Iris pigment epithelial cell (primary cell): ENCODE results near the gene APH1A.
"Not testable (repeated sequence)": the region's sequence is repeated elsewhere in the genome, so short reads cannot be mapped to it uniquely, and the experiment has no call there.

Experiments
- DNase-seq: peaks from one replicate; pipeline ENCODE4 v3.0.0-alpha.2; 2011; ENCODE audit warnings: low read depth

The APH1A gene

DNA sequence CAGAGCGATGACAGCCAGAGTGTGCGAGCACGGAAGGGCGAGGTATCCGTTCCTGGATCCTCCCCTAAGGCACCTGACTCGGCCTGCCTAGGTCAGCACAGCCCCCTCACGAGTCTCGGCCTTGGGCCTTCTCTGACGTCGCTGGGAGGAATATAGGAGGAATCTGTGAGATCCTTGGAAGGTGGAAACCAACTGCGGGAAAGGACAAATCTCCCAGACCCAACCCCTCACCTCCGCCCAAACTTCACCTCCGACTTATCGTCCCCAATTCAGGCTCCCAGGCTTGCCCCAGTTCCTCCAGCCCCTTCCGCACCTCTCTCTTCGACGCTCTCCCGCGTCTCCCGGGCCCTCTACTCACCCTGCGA is 494 bp downstream of the APH1A start:
- DNase-seq: peak; percentile 31

- DNase-seq: no peak
Measured at GRCh38 chr1:150267896-150268295, 920 bp downstream of the APH1A start.

GRCh38 chr1:150263549-150263948 is 5.3 kb downstream of the APH1A start:
- DNase-seq: no peak

DNA sequence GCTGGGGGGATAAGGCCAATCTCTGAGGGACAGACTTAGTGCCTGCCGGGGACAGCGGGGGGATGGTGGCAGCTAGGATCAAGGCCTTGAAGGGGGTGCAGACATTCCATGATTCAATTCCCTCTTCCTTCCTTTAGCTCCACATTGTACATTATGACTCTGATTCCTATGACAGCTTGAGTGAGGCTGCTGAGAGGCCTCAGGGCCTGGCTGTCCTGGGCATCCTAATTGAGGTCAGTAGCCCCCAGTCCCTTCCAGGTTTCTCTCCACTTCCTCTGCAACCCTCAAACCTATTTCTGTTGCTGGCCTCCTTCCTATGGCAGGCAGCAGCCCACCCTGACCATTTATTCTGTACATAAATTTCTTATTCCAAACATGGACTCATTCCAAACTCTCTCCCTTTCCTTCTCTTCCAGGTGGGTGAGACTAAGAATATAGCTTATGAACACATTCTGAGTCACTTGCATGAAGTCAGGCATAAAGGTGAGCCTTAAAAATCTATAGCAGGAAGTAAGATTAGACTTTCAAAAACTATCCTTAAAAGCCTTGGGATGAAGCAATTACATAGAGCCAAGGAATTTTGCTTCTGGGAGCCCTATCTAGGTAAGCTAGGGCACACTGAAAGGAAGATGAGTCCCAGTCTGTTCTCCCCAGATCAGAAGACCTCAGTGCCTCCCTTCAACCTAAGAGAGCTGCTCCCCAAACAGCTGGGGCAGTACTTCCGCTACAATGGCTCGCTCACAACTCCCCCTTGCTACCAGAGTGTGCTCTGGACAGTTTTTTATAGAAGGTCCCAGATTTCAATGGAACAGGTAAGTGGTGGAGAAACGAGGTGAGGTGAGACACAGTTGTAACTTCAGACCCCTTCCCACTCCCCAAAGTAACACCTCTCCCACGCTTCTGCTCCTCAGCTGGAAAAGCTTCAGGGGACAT is 6.2 kb downstream of the APH1A start:
- no peak for DNase-seq

- DNase-seq: no peak
Measured at GRCh38 chr1:150261367-150261766, 7.4 kb downstream of the APH1A start.

GRCh38 chr1:150259758-150260669 is 8.8 kb downstream of the APH1A start:
- DNase-seq: no peak

GRCh38 chr1:150259217-150259616 is 9.6 kb downstream of the APH1A start:
- no peak for DNase-seq

DNA sequence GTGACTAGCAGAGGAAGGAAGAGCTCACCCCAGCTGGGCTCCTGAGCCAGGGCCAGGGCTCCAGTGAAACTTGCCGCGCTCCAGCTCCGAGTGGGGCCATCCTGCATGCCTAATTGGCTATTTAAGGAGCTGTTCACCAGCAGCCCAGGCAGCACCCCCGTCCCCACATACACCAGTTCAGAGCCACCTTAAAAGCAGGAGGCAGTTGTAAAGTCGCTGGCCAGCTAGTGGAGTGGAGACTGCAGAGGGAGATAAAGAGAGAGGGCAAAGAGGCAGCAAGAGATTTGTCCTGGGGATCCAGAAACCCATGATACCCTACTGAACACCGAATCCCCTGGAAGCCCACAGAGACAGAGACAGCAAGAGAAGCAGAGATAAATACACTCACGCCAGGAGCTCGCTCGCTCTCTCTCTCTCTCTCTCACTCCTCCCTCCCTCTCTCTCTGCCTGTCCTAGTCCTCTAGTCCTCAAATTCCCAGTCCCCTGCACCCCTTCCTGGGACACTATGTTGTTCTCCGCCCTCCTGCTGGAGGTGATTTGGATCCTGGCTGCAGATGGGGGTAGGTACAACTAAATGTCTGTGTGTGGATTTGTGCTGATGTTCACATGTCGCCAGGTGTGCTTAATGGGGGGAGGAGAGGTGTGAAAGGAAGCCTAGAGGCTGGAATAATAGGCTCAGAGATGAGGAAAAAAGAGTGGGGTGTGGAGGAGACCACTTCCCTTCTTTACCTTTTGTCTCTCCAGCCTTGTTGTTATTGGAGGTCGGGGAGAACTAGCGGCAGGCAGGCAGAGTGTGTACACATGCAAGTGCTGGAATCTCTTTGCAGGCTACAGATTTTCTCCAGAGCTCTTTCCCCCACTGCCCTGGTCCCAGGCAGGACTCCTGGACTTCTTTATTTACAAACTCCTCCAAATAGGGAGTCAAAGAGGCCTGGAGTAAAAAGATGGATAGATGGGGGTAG is 10.9 kb downstream of the APH1A start, which contains the start of gene CA14:
Gene CA14 (plus strand): TSS at position 151 of the 962 bp plus-strand sequence. CDS start 355 bp downstream, at position 506.
- DNase-seq: no peak

DNA sequence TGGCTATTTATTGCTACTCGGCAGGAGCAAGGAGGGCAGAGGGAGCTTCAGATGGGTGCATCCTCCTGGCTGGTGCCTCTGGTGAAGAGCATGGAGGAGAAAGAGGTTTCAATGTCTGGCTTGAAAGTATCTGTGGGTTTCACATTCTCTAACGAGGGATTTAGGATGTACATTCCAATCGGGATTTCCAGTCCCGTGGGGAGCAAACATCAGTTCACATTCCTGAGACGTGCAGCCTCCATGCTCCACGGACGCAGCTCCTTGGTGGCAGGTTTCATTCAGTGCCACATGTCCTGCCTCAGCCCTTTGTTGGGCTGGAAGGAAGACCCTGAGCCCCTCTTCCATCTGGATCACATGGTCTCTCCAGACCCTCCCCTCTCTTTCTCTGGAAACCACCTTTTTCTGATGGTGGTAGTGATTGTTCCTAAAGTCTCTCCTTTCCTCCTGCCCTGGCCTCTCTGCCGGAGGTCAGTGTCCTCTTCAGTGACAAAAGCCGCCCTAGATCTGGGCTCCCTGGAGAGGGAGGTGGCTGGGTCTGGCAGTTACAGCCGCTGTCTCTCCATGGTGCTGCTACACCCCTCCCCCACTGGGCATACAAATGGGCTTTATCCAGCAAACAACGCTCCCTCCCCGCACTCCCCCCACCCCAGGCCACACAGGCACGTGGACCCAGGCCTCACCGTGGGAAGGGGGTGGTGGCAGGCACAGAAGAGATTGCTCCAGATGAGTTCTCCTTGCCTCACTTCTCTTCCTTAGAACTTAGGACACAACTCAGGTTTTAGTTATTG is 12.1 kb downstream of the APH1A start:
- no peak for DNase-seq

DNA sequence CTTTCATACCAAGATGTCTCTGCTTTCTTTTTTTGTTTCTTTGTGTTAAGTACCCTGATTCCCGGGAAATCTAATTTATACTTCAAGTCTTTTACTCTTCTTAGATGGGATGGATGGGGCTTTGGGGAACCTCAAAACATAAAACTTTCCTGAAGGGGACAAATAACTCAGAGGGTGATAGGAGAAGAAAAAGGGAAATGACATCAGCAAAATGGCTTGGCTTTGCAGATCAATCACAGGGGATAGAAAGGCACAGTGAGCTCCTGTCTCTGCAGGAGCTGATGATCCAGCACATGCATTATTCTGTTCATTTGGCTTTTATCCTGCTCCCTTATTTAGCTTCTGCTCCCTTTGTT is 12.6 kb downstream of the APH1A start:
- DNase-seq: no peak

GRCh38 chr1:150249936-150250335 is 18.9 kb downstream of the APH1A start:
- no peak for DNase-seq

DNA sequence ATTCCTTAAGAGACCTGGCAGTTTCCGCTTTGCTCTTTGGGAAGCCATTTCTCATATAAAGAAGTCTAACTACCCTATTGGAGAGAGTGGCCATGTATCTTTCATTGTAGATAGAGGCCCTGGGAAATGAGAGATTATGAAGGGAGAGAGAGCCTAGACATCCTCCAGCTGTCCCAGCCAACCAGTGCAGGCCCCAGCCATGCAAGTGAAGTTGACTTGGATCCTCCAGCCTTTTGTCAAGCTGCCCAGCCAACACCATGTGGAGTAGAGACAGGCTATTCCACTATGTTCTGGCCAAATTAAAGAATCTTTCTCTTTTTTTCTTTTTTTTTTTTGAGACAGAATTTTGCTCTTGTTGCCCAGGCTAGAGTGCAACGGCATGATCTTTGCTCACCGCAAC is 25.8 kb downstream of the APH1A start:
- no peak for DNase-seq

- no peak for DNase-seq
Measured at GRCh38 chr1:150237746-150238145, 31.1 kb downstream of the APH1A start.

GRCh38 chr1:150237176-150237575 is 31.6 kb downstream of the APH1A start:
- DNase-seq: not testable (repeated sequence)

- DNase-seq: no peak
Measured at GRCh38 chr1:150236614-150237100, 32.2 kb downstream of the APH1A start.

- peak; percentile 100 for DNase-seq
Measured at GRCh38 chr1:150235852-150236613, 32.8 kb downstream of the APH1A start, which contains the start of gene ANP32E. ANP32E (minus strand) TSS chr1:150236112; CDS start chr1:150235786, 326 bp downstream.

DNA sequence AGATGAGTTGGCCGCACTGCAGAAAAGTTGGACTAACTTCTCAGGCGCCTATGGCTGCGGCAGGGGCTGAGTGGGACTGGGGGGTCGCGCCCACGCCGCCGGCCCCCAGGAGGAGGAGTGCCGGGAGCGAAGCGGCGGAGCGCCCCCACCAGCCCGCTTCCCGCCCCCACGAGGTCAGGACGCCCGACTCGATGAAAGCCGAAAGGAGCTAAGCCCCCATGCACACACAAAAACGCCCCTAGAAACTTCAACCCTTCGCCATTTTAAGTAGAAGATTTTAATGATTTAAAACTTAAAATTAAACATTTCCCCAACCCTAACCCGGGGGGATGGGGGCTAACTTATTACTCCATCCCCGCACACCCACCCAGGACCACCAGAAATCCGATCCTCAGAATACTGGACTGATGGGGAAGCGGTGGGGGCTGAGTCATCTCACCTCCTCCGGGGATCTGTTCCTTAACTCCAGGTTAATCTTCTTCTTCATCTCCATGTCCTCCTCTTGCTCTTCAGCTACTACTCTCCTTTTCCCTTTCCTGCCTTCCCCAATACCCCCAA is 33.4 kb downstream of the APH1A start:
- DNase-seq: peak; percentile 27

DNA sequence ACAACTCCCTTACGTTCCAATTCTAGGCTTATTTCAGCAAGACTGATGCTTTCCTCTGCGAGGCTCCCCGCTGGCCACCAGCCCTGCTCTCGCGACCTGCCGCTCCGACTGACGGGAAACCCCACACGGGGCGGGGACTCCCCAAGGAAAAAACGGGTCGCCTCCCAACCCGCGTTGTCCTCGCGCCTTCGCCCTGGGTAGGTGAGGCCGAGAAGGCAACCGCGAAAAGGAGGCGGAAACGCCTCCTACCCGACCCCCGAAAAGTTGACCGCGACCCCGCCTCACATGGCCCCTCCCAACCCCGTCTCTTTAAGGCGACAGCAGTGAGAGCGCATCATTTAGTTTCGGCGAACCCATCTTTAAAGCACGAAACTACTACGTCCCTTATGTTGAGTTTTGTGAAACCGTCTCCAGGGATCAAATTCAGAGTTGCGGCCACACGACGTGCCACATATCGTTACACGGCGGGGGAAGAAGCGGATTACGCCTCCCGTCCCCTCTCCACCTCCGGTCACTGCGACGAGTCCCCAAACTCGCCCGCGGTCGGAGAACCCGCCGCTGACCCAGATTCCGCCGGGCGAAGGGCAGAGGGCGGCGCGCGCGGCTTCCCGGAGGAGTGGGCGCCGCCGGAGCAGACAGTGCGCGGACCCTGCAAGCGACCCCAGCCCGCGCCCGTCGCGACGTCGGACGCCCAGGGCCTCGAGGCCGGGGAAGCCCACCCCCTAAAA is 34.1 kb downstream of the APH1A start:
- DNase-seq: peak; percentile 73

- DNase-seq: no peak
Measured at GRCh38 chr1:150234309-150234565, 34.6 kb downstream of the APH1A start.
